Posterior vena cava (tissue), 2 donors: ENCODE data around the gene LTBP3. TPM values are rescaled to one million over a fixed set of nuclear protein-coding genes. Genes with fewer than 3 reads are reported as not detected.

ENCODE experiments used
- DNase-seq: peaks from one replicate; pipeline ENCODE4 v3.0.0-alpha.2; 2020; ENCODE audit warnings: low spot score
- intact Hi-C, 2 donors: fragments of 100-400 bp; cut with DNase I; formaldehyde crosslinking; loops; one replicate each; pipeline versions ENCODE4 v1.14.1 to v1.14.2; 2022 to 2023
- total RNA-seq, 2 donors: library from RNA; stranded (reverse); fragmentation: NEBNext Ultra II Directional; extraction: Animal tissue kit (Norgen Biotek cat#: 25700); gene quantifications; one replicate each; pipeline ENCODE4 v1.2.1, GENCODE V29; 2021
- donor health status: DM: yes; HTN: yes; CAD: no.
- donor health status: DM: yes; HTN: yes; CAD: no.

Gene LTBP3
- total RNA-seq, 2 donors from 2014 or later = 127 to 196 TPM

DNA sequence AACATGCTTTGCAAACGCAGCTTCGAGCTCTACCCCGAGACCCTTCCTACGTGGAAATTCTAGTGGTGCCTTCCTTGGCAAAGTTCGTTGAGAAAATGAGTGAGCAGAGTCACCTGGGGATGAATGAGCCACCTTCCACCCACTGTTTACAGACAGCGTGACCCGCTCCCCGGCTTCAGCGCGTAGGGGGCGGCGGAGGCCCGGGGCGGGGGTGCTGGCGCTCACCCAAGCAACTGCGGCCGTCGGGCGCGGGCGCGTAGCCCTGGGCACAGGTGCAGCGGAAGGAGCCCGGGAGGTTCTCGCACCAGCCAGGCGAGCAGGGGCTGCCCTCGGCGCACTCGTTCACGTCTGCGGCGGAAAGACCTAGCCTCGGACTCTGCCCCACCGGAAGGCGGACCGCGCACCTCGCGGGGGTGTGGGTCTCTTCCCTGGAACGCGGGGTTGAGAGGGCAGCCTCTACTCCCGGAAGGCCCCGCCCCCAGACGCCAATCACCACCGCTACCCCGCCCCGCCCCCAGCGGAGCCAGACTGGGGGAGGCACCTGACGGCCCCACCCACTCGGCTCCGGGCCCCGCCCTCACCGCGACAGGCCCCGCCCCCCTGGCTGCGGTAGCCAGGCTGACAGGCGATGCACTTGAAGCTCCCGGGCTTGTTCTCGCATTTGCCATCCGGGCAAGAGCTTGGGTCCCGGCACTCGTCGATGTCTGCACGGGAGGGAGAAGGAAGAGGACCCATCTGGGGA, 11.8 kb downstream of the LTBP3 start:
- intact Hi-C loops = no loop called here
- DNase-seq = peak; percentile 95

DNA sequence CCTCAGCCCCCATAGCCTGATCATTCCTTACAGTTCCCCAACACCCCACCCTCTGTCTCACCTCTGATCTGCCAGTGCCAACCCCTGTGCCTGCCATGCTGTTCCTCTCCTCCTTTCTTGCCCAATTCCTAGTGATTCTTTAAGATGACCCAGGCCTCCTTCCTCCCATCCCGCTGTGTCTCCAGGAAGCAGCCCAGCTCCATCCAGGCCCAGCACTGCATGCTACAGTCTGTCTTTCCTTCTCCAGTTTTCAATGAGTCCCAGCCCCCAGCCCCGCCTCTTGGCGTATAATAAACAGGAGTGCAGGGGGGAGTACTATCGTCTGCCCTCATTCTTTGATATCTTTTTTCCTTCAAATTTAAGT, 12.3 kb downstream of the LTBP3 start:
- intact Hi-C loops = no loop called here
- no peak for DNase-seq

DNA sequence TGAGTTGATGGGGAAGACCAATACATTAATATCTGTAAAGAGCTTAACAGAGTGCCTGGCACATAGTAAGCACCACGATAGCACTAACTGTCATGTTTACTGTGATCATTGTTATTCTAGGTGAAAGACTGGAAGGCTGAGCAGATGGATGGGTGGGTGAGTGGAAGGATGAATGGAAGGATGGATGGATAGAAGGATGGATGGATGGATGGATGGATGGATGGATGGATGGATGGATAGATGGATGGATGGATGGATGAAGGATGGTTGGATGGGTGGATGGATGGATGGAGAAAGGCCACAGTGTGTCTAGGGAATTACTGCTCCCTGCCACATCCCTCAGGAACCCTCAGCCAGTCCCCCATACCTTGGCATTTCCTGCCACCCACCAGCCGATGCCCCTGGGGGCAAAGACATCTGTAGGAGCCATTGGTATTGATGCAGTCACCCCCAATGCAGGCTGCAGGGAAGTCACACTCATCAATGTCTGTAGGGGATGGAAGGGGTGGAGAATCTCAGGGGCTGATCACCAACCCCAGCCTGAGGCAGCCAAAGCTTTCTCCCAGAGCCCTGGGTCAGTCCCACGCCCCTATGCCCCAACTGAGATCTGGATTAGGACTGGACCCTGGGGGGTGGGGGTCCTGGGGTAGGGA, 15.3 kb downstream of the LTBP3 start:
- intact Hi-C loops = loop anchor here in 1 of 2 donors (5.0 kb wide), 1 partner anchor 44 kb away; no protein-coding TSS in a partner anchor

DNA sequence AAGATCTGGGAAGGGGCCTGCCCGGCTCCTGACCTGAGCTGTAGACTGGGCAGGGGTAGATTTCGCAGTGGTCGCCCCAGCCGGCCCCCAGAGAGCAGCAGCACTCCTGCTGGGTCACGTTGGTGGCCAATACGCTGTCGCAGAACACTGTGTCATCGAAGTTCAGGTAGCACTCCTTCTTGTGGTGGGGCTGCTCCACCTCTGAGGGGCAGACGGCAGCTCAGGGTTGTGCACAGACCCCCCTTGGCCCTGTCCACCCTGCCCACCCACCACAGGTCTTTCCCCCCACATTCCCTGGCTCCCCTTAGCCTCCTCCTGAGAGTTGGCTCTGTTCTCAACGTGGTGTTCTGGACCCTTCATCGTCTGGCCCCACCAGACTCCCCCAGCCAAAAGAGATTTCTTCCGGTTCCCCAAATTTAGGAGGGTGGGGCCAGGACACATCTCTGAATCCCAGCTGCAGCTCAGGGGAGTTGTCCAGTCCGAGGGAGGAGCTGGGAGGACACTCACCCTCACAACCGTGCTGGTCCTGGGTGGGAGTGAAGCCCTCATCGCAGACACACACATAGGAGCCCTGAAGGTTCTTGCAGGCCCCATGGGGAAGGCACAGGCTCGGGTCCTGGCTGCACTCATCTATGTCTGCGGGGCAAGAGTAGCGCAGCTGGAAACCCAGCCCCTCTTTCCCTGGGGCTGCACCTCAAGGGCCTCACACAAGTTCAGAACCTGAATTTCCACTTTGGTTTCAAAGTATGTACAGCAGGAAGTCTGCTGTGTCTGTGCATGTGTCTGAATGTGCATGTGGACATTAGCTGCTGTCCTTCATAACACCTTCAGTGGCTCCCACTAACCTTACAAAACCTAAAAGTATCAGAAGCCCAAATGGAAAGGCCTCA, 16.8 kb downstream of the LTBP3 start:
- intact Hi-C loops = loop anchor here in 1 of 2 donors (5.0 kb wide), 1 partner anchor 46 kb away; no protein-coding TSS in a partner anchor
- DNase-seq = no peak

More for the DNA sequence above, 15.3 kb downstream of the LTBP3 start:
- DNase-seq = no peak

DNA sequence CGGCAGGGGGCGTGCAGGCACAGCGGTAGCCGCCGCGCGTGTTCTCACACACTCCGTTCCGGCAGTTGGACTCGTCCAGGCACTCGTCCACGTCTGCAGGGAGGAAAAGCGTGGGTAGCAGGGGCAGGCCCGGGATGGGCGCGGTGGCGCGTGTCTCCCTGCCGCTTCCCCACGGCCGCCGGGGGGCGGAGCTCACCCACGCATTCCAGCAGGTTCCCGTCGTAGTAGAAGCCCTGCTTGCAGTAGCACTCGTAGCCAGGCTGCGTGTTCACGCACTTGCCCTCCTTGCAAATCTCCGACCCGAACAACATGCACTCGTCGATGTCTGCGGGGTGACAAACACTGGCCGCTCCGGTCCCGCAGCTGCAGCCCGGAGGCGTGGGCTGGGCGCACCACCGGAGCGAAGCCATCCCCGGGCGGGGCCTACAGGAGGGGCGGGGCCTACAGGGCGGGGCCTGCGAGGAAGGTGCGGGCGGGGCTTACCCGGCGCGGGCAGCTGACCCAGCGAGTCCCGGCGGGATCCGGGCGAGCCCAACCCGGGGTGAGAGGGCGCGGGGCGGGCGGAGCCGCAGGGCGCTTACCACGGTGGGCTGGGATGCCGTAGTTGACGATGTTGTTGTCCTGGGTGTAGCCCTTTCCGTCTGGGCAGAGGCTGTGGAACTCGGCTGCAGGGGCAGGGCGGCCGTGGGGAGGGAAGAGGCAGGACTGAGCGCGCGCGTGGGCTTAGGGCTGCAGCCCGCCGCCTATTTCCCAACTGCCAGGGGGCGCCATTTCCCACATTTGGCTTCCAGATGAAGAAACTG, 17.7 kb downstream of the LTBP3 start:
- intact Hi-C loops = loop anchor here in 1 of 2 donors (5.0 kb wide), 1 partner anchor 47 kb away; no protein-coding TSS in a partner anchor
- peak; percentile 97 for DNase-seq

DNA sequence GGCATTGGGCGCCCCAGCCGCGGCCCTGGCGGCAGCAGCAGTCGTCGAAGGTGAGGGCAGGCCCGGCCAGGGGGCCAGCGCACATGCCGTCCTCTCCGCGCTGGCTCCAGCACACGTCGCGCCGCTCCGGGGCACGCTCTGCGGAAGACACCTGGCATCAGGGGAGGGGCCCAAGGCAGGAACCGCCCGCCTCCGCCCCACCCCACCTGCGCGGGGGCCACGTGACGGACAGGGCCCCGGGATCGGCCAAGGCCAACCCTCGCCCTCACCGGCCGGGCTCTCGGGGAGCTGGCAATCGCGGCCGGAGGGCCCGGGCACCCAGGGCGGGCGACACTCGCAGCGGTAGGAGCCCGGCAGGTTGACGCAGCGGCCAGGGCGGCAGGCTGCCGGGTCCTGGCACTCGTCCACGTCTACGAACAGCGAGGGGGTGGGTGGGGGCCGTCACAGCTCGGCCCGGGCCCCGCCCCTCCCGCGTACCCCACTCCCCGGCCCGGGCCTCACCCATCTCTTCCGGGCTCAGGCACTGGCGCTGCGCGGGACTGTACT, 18.3 kb downstream of the LTBP3 start:
- intact Hi-C loops = loop anchor here in 1 of 2 donors (5.0 kb wide), 1 partner anchor 47 kb away; no protein-coding TSS in a partner anchor
- no peak for DNase-seq

DNA sequence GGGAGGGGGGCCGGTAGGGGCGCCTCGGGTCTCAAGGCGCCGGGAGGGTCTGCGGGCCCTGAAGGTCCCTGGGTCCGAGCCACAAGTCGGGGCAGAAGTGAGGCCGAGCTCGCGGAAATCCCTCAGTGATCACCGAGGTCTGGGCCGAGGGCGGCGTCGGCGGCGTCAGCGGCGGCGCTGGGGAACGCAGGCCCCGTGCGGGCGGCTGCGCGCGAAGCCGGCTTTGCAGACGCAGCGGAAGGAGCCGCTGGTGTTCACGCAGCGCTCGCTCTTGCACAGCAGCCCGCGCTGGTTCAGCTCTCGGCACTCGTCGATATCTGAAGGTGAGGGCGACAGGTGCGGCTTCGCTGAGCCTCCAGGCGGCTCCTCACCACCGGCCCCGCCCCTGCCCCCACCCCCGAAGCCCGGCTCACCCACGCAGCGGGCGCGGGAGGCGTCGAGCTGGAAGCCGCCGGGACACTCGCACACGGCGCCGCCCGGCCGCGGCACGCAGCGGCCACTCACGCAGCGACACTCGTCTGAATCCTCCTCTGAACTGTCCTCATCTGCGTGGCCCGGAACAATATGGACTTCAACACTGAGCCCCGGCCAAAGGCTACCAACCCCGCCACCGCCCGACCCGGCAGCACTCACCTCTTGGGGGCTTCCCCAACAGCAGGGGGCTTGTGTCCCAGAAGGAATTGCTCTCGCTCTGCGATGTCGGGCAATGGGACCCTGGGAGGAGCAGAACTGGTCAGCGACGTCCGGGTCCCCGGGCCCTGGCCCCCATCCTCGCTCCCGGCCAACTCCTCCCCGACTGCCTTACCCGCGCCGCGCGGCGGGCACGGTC, 19.0 kb downstream of the LTBP3 start:
- no peak for DNase-seq

DNA sequence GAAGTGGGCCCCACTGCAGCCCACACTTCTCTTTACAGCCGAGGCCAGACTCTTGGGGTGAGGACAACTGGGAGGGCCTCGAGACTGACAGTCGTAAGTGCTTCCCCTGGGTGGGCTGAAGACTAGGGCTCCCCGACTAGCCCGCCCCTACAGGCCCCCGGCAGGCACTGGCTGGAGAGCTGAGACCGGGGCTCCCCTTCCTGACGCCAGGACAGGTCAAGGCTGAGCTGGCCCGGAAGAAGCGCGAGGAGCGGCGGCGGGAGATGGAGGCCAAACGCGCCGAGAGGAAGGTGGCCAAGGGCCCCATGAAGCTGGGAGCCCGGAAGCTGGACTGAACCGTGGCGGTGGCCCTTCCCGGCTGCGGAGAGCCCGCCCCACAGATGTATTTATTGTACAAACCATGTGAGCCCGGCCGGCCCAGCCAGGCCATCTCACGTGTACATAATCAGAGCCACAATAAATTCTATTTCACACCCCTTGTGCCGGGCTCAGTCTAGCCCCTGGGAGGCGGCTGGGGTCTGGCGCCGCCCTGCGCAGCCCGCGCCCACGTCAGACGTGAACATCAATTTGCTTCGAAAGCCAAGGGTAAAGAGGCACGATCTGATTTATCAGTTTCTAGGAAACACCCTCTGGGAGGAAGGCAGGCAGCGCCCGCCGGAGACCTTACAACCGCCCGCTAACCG, 19.8 kb downstream of the LTBP3 start:
- intact Hi-C loops = no loop called here
- peak; percentile 82 for DNase-seq

More for the DNA sequence above, 19.0 kb downstream of the LTBP3 start:
- intact Hi-C loops = no loop called here

DNA sequence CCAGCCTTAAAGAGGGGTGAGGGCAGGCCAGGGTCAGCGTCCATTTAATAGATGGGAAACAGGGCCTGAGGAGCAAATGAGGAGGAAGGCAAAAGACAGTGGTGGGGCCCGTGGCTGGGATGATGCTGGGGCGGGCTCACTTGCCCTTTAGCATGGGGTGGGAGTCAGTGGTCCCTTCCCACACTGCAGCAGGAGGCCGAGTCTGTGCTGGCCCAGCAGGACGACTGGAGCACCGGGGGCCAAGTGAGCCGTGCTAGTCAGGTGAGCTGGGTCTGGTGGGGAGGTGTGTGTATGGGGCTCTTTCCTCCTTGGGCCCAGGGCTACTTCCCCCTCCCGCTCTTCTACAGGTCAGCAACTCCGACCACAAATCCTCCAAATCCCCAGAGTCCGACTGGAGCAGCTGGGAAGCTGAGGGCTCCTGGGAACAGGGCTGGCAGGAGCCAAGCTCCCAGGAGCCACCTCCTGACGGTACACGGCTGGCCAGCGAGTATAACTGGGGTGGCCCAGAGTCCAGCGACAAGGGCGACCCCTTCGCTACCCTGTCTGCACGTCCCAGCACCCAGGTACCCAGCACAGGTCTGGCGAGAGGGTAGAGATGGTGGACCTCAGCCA, 20.4 kb downstream of the LTBP3 start:
- intact Hi-C loops = no loop called here
- no peak for DNase-seq

DNA sequence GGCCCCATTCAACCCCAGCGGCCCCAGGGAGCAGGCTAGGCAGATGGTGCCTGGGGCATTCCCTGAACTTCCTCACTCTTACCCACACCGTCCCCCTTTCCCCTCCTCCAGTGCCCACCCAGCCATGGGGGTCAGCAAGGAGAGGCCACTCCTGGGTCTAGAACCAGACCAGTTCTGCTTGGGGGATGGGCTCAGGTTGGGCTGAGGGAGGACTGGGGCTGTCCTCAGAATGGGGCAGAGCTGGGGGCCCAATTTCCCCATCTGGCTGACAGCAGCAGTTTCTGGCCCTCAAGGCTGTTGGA, 20.9 kb downstream of the LTBP3 start:
- intact Hi-C loops = no loop called here

DNA sequence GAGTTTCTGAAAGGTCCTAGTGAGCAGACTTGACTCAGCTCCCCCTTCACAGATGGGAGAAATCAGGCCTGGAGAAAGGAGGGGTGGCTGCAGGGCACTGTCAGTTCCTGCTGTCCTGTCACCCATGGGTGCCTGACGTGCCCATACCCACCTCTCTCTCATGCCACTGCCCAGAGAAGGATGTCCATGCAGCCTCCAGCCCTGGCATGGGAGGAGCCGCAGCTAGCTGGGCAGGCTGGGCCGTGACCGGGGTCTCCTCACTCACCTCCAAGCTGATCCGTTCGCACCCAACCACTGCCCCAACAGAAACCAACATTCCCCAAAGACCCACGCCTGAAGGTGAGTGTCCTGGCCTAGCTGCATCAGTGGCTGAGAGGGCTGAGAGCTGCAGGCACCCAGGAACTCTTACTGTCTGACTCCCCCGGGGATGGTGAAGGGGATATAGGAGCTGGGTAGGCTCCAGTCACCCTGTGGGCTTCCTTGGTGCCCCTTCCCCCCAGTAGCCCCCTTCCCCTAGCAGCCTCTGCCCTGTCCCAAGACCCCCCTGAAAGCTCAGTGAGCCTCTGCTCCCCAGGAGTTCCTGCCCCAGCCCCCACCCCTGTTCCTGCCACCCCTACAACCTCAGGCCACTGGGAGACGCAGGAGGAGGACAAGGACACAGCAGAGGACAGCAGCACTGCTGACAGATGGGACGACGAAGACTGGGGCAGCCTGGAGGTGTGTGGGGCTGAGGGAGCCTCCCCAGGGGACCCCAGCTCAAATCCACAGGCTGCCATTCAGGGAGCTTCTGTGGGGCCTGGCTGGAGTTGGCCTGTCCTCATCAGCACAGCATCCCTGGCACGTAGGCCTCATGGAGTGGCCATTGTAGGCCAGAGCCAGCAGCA, 21.5 kb downstream of the LTBP3 start:
- no peak for DNase-seq
- intact Hi-C loops = no loop called here

More for the DNA sequence above, 20.9 kb downstream of the LTBP3 start:
- DNase-seq = no peak

DNA sequence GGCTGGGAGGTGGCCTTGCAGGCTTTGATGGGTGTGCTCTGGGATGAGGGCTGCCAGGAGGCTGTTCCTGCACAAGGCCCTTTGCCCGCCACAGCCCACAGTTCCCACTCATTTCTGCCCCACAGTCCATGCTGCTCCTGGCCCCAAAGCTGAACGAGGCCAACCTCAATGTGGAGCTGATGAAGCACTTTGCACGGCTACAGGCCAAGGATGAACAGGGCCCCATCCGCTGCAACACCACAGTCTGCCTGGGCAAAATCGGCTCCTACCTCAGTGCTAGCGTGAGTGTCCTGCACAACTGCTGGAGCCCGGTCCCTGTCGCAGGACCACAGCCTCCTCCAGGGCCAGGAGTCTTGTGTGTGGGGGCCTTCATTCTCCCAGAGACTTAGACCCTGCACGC, 23.1 kb downstream of the LTBP3 start:
- no peak for DNase-seq
- intact Hi-C loops = no loop called here

DNA sequence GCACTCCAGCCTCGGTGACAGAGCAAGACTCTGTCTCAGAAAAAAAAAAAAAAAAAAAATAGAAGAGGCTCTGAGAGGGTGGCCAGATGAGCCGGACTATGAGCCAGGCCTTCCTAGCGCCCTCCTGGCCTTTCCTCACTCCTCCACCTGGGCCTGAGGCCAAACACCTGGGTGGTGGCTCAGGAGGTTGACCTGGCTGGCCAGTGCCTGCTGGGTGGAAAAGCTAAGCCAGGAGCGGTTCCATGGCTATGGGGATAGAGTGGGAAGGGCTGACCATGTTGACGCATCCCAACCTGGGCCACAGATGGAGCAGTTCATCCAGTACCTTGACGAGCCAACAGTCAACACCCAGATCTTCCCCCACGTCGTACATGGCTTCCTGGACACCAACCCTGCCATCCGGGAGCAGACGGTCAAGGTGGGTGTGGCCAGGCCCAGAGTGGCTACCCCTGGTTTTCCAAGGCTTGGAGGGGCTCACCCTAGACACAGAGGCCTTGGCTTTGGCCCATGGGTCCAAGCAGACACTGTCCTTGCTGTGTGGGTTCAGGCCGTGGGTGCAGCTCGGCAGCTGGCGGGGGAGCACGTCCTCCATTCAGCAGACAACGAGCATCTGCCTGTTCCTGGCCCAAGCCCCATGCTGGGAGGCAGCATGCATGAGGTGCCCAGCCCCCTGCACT, 25.6 kb downstream of the LTBP3 start:
- intact Hi-C loops = no loop called here
- no peak for DNase-seq

DNA sequence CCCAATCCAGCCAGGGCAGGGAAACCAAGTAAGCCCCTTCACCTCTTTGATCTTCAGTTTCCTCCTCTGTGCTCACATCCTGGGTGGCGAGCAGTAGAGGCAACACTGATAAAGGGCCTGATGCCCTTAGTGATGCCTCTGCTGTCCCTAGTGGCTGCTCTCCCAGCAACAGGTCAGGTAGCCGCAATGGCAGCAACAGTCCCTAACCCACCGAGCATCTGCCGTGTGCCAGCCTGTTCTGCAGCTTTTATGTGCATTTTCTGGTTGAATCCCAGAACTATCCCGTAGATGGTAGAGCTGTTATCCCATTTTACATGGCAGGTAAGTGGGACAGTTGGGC, 28.0 kb downstream of the LTBP3 start:
- intact Hi-C loops = no loop called here
- DNase-seq = no peak

DNA sequence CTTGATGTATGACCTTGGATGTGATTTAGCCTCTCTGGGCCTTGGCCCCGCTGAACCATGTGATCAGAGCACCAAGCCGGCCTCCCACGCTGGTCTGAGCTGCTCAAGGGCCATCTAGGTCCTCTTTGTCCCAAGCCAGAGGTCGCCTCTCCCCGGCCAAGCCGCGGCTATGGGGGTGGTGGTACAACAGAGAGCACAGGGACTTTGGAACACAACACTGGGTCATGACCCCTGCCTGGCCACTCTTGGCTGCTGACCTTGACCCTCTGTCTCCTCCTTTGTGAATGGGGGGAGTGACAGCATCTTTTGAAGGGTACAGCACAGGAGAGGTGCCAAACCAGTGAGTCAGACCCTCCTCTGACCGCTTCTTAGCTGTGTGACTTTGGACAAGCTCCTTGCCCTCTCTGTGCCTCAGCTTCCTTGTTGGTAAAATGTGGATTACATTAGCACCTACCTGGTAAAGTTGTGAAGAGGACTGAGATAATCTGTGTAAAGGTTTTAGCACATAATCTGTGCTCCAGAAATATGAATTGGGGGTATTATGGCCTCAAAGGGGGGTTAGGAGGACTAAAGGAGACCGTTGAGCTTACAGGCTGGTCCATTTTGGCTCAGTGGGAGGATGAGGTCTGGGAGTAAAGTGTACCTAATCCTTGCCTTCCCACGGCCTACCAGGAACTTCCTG, 28.5 kb downstream of the LTBP3 start:
- intact Hi-C loops = no loop called here
- no peak for DNase-seq
